Esophagus muscularis mucosa (tissue), 4 donors: ENCODE measurements around the gene ARHGAP6. TPM values are rescaled to one million over a fixed set of nuclear protein-coding genes. Genes with fewer than 3 reads are reported as not detected.

Experiments
- DNase-seq: peaks from one replicate; pipeline ENCODE4 v3.0.0-alpha.2; 2017; ENCODE audit errors: extremely low spot score
- H3K27ac ChIP-seq, 4 donors: fragments of 200-600 bp; sonication (generic); replicated peaks in 1 of 4; 1 replicate in 3 of 4; 2 replicates in 1 of 4; pipeline ENCODE4 v1.5.1; 2016 to 2019; ENCODE audit warnings: mild to moderate bottlenecking in 1 of 4
- H3K27me3 ChIP-seq, 4 donors: fragments of 200-600 bp; sonication (generic); one replicate each; pipeline versions ENCODE4 v1.5.1 to v1.6.0; 2016 to 2019
- H3K36me3 ChIP-seq, 4 donors: fragments of 200-600 bp; sonication (generic); one replicate each; pipeline ENCODE4 v1.5.1; 2016 to 2019
- H3K4me1 ChIP-seq, 4 donors: fragments of 200-600 bp; sonication (generic); one replicate each; pipeline ENCODE4 v1.5.1; 2016 to 2019
- H3K4me3 ChIP-seq, 4 donors: fragments of 200-600 bp; sonication (generic); 1 replicate in 2 of 4; 2 replicates in 2 of 4; pipeline ENCODE4 v1.5.1; 2016 to 2019; ENCODE audit warnings: mild to moderate bottlenecking in 4 of 4, moderate library complexity in 1 of 4
- H3K9me3 ChIP-seq, 4 donors: fragments of 200-600 bp; sonication (generic); 1 replicate in 3 of 4; 2 replicates in 1 of 4; pipeline ENCODE4 v1.5.1; 2016 to 2019
- CTCF ChIP-seq, 3 experiments: fragments of 200-600 bp in 2 of 3; fragments of 450-650 bp in 1 of 3; sonication (generic) in 2 of 3; IDR thresholded peaks; one replicate each; pipeline ENCODE4 v1.5.1; 2017 to 2019; ENCODE audit warnings: antibody characterized with exemption in 3 of 3, mild to moderate bottlenecking in 2 of 3, moderate library complexity in 1 of 3
- EP300 ChIP-seq: sonication (generic); formaldehyde crosslinking; IDR thresholded peaks from one replicate; pipeline ENCODE4 v1.6.1; 2017; ENCODE audit warnings: antibody characterized with exemption
- POLR2A ChIP-seq: fragments of 450-650 bp; IDR thresholded peaks from one replicate; pipeline ENCODE4 v1.6.1; 2017; ENCODE audit warnings: antibody characterized with exemption, moderate library complexity, mild to moderate bottlenecking, low read depth
- POLR2AphosphoS5 ChIP-seq, 2 donors: sonication (generic); formaldehyde crosslinking; IDR thresholded peaks; one replicate each; pipeline ENCODE4 v1.6.1; 2017; ENCODE audit warnings: antibody characterized with exemption in 2 of 2
- WGBS: methylation state at CpG from one replicate; pipeline ENCODE4 v1.1.5; 2018; 5-methylcytosine and 5-hydroxymethylcytosine counted together
- intact Hi-C: fragments of 100-400 bp; cut with DNase I; formaldehyde crosslinking; loops from one replicate; pipeline ENCODE4 v1.15.1; 2023
- total RNA-seq, 4 donors: library from RNA; depleted of rRNA; stranded (reverse); fragments of >200 nt; gene quantifications; one replicate each; pipeline versions ENCODE4 v1.1.0 to v1.2.1, GENCODE V29; 2016

The ARHGAP6 gene
- total RNA-seq, 4 donors from 2014 or later: 25.2 to 44.8 (median 30.6) TPM

GRCh38 chrX:11412715-11413623, 252.8 kb downstream of the ARHGAP6 start:
- intact Hi-C loops: no loop called here
- H3K27ac ChIP-seq: peak overlapping the region in 1 of 4 donors; percentile 26
- WGBS: 62% methylated on average over 10 of the region's 10 CpGs

GRCh38 chrX:11409957-11410356, 255.8 kb downstream of the ARHGAP6 start:
- peaks cover 0 to 38% (median 9%) of the 10 kb centered on the region in 4 donors for H3K4me1 ChIP-seq
- H3K27ac ChIP-seq: no peak overlapping the region
- H3K9me3 ChIP-seq: no peaks in the 10 kb centered on the region
- WGBS: 75% methylated on average over 3 of the region's 3 CpGs
- no peak for DNase-seq
- H3K27me3 ChIP-seq: no peaks in the 10 kb centered on the region
- H3K4me3 ChIP-seq: no peak overlapping the region
- intact Hi-C loops: no loop called here
- TF ChIP-seq CTCF (IDR thresholded peaks at IDR 0.05) (no peak), EP300 (no peak), POLR2AphosphoS5 (IDR thresholded peaks at IDR 0.05) (no peak), POLR2A (no peak)
- no peaks in the 10 kb centered on the region for H3K36me3 ChIP-seq

More at GRCh38 chrX:11412715-11413623, 252.8 kb downstream of the ARHGAP6 start:
- no peaks in the 10 kb centered on the region for H3K27me3 ChIP-seq
- no peak for DNase-seq
- TF ChIP-seq POLR2A (no peak), POLR2AphosphoS5 (IDR thresholded peaks at IDR 0.05) (no peak), CTCF (IDR thresholded peaks at IDR 0.05) (no peak), EP300 (no peak)
- no peaks in the 10 kb centered on the region for H3K9me3 ChIP-seq
- H3K4me1 ChIP-seq: peaks cover 0 to 18% (median 4%) of the 10 kb centered on the region in 4 donors
- no peak overlapping the region for H3K4me3 ChIP-seq
- H3K36me3 ChIP-seq: no peaks in the 10 kb centered on the region

- Histone ChIP-seq H3K36me3 (no peaks in the 10 kb centered on the region), H3K27ac (no peak overlapping the region), H3K4me1 (peaks cover 0 to 35% (median 9%) of the 10 kb centered on the region in 4 donors), H3K4me3 (no peak overlapping the region), H3K9me3 (no peaks in the 10 kb centered on the region), H3K27me3 (no peaks in the 10 kb centered on the region)
- intact Hi-C loops: no loop called here
- 75% methylated on average over 3 of the region's 3 CpGs for WGBS
- TF ChIP-seq CTCF (IDR thresholded peaks at IDR 0.05): no peak
- no peak for TF ChIP-seq EP300
- no peak for TF ChIP-seq POLR2AphosphoS5 (IDR thresholded peaks at IDR 0.05)
- no peak for TF ChIP-seq POLR2A
- DNase-seq: no peak
Observed at GRCh38 chrX:11408783-11409182, 256.9 kb downstream of the ARHGAP6 start.

GRCh38 chrX:11408109-11408405, 257.7 kb downstream of the ARHGAP6 start:
- Histone ChIP-seq H3K27me3 (no peaks in the 10 kb centered on the region), H3K27ac (no peak overlapping the region), H3K4me1 (peaks cover 0 to 27% (median 9%) of the 10 kb centered on the region in 4 donors), H3K9me3 (no peaks in the 10 kb centered on the region), H3K36me3 (no peaks in the 10 kb centered on the region), H3K4me3 (no peak overlapping the region)
- WGBS: 60% methylated on average over 5 of the region's 5 CpGs
- TF ChIP-seq CTCF (IDR thresholded peaks at IDR 0.05): no peak
- no peak for TF ChIP-seq POLR2AphosphoS5 (IDR thresholded peaks at IDR 0.05)
- no peak for TF ChIP-seq POLR2A
- TF ChIP-seq EP300: no peak
- intact Hi-C loops: no loop called here
- no peak for DNase-seq
